PFSK-1 (cell line): ENCODE results near the gene SLC2A8.

Source experiments
- FOXP2 ChIP-seq: optimal IDR thresholded peaks from 2 replicates; pipeline ENCODE3; 2011; ENCODE audit warnings: borderline replicate concordance, control low read depth, inconsistent platforms; ENCODE audit not compliant: insufficient read depth; ENCODE audit errors: extremely low read length, extremely low read depth
- POLR2AphosphoS5 ChIP-seq: IDR thresholded peaks from 2 replicates; pipeline ENCODE4 v1.6.1; 2012; ENCODE audit warnings: low read depth, mild to moderate bottlenecking, control low read depth, low read length, moderate library complexity
- REST ChIP-seq, 2 experiments: IDR thresholded peaks; 2 replicates each; pipeline versions ENCODE4 v1.6.1 to v1.8.0; 2011 to 2012; ENCODE audit warnings: low read depth in 2 of 2, low read length in 2 of 2, control low read depth in 1 of 2, inconsistent platforms in 1 of 2, mild to moderate bottlenecking in 1 of 2, moderate library complexity in 1 of 2; ENCODE audit not compliant: insufficient read depth in 1 of 2
- SIN3A ChIP-seq: IDR thresholded peaks from 2 replicates; pipeline ENCODE4 v1.6.1; 2012; ENCODE audit warnings: mild to moderate bottlenecking, low read length, moderate library complexity, borderline replicate concordance; ENCODE audit not compliant: insufficient read depth
- TAF1 ChIP-seq: IDR thresholded peaks from 2 replicates; pipeline ENCODE4 v1.6.1; 2012; ENCODE audit warnings: low read length, control low read depth, borderline replicate concordance; ENCODE audit not compliant: insufficient read depth

SLC2A8 gene

GRCh38 chr9:127415657-127416056 lies 18.7 kb downstream of the SLC2A8 start:
- TF ChIP-seq SIN3A = no peak

- no peak for TF ChIP-seq SIN3A
- TF ChIP-seq FOXP2 = no peak
- no peak for TF ChIP-seq POLR2AphosphoS5
- no peak for TF ChIP-seq TAF1
- TF ChIP-seq REST (IDR thresholded peaks at IDR 0.05; ENCODE audit: insufficient read depth in 1 of 2, low read depth in 2 of 2, low read length in 2 of 2) = no peak
Measured at GRCh38 chr9:127417131-127418036, 20.4 kb downstream of the SLC2A8 start.

- TF ChIP-seq FOXP2 (no peak), POLR2AphosphoS5 (no peak), TAF1 (no peak), REST (IDR thresholded peaks at IDR 0.05; ENCODE audit: insufficient read depth in 1 of 2, low read depth in 2 of 2, low read length in 2 of 2) (no peak), SIN3A (no peak)
Measured at GRCh38 chr9:127418037-127418471, 21.1 kb downstream of the SLC2A8 start.

- no peak for TF ChIP-seq POLR2AphosphoS5
- no peak for TF ChIP-seq FOXP2
- TF ChIP-seq SIN3A = no peak
- no peak for TF ChIP-seq REST (IDR thresholded peaks at IDR 0.05; ENCODE audit: insufficient read depth in 1 of 2, low read depth in 2 of 2, low read length in 2 of 2)
- TF ChIP-seq TAF1 = no peak
Measured at GRCh38 chr9:127419348-127419747, 22.4 kb downstream of the SLC2A8 start.

- TF ChIP-seq SIN3A (no peak), POLR2AphosphoS5 (no peak), TAF1 (no peak), REST (IDR thresholded peaks at IDR 0.05; ENCODE audit: insufficient read depth in 1 of 2, low read depth in 2 of 2, low read length in 2 of 2) (no peak), FOXP2 (no peak)
Measured at GRCh38 chr9:127421057-127421456, 24.1 kb downstream of the SLC2A8 start.
